Fibroblast of lung (primary cell): ENCODE data around the gene PFDN2. TPM values are rescaled to one million over a fixed set of nuclear protein-coding genes. Genes with fewer than 3 reads are reported as not detected.
A peak's percentile ranks its signal among the peaks of the same experiment; 100 is the strongest.

ENCODE experiments used
- DNase-seq, 2 donors: peaks; one replicate each; pipeline versions ENCODE4 v3.0.0 to v3.0.0-alpha.2; 2010; ENCODE audit warnings: low read depth in 2 of 2
- H2AFZ ChIP-seq: 2 replicates; pipeline ENCODE4 v1.5.1; 2012; ENCODE audit warnings: low read length, control low read depth, inconsistent platforms
- H3K27ac ChIP-seq: 2 replicates; pipeline ENCODE4 v1.5.1; 2011; ENCODE audit warnings: low read length, control low read depth; ENCODE audit not compliant: insufficient read depth
- H3K27me3 ChIP-seq: 2 replicates; pipeline ENCODE4 v1.5.1; 2011; ENCODE audit warnings: mild to moderate bottlenecking, low read length; ENCODE audit not compliant: control insufficient read depth, insufficient read depth
- H3K36me3 ChIP-seq: 2 replicates; pipeline ENCODE4 v1.5.1; 2011; ENCODE audit warnings: low read length; ENCODE audit not compliant: control insufficient read depth, insufficient read depth
- H3K4me1 ChIP-seq: 2 replicates; pipeline ENCODE4 v1.5.1; 2011; ENCODE audit warnings: low read length; ENCODE audit not compliant: control insufficient read depth, insufficient read depth; ENCODE audit errors: extremely low read depth
- H3K4me2 ChIP-seq: 2 replicates; pipeline ENCODE4 v1.5.1; 2011; ENCODE audit warnings: low read length, control low read depth; ENCODE audit not compliant: insufficient read depth; ENCODE audit errors: extremely low read depth
- H3K4me3 ChIP-seq, 4 experiments: fragments of 200-600 bp in 1 of 4; sonication (generic) in 1 of 4; replicated peaks in 1 of 4; 2 replicates each; pipeline ENCODE4 v1.5.1; 2011 to 2016; ENCODE audit warnings: low read length in 4 of 4, low read depth in 3 of 4, mild to moderate bottlenecking in 3 of 4, control low read depth in 2 of 4, inconsistent platforms in 1 of 4, mixed read lengths in 1 of 4; ENCODE audit not compliant: insufficient read depth in 1 of 4; ENCODE audit errors: control extremely low read depth in 1 of 4
- H3K79me2 ChIP-seq: 2 replicates; pipeline ENCODE4 v1.5.1; 2012; ENCODE audit warnings: mild to moderate bottlenecking, low read length, inconsistent platforms; ENCODE audit not compliant: control insufficient read depth, insufficient read depth
- H3K9ac ChIP-seq: 2 replicates; pipeline ENCODE4 v1.5.1; 2011; ENCODE audit warnings: mild to moderate bottlenecking, low read length, control low read depth; ENCODE audit not compliant: insufficient read depth
- H3K9me3 ChIP-seq: 2 replicates; pipeline ENCODE4 v1.5.1; 2012; ENCODE audit warnings: low read depth, low read length; ENCODE audit not compliant: control insufficient read depth, insufficient read depth
- H4K20me1 ChIP-seq: 2 replicates; pipeline ENCODE4 v1.5.1; 2011; ENCODE audit warnings: low read length; ENCODE audit not compliant: control insufficient read depth, insufficient read depth; ENCODE audit errors: extremely low read depth
- CTCF ChIP-seq, 2 donors: IDR thresholded peaks in 1 of 2; conservative IDR thresholded peaks in 1 of 2; 1 replicate in 1 of 2; 2 replicates in 1 of 2; pipeline ENCODE4 v1.5.1; 2011 to 2012; ENCODE audit warnings: low read length in 2 of 2, control low read depth in 1 of 2, inconsistent platforms in 1 of 2, low read depth in 1 of 2, mild to moderate bottlenecking in 1 of 2
- EZH2 ChIP-seq: IDR thresholded peaks from 2 replicates; pipeline ENCODE4 v1.5.1; 2012; ENCODE audit warnings: low read length, control low read depth, mild to moderate bottlenecking; ENCODE audit errors: missing control alignments
- polyA plus RNA-seq, 2 donors: library from polyadenylated mRNA; depleted of rRNA in 1 of 2; stranded (reverse) in 1 of 2; unstranded in 1 of 2; fragments of >200 nt; gene quantifications; 2 replicates each; pipeline ENCODE4 v1.2.1, GENCODE V29; 2011 to 2012; ENCODE audit warnings: missing spikeins in 1 of 2
- total RNA-seq: library from RNA; depleted of rRNA; stranded (reverse); fragments of >200 nt; gene quantifications from 2 replicates; pipeline ENCODE4 v1.2.1, GENCODE V29; 2014

Gene PFDN2
- total and polyA plus RNA-seq, 2 donors (not counting 1 experiment from before 2014, with no cell fraction given), result 39.6 to 145 TPM

DNA sequence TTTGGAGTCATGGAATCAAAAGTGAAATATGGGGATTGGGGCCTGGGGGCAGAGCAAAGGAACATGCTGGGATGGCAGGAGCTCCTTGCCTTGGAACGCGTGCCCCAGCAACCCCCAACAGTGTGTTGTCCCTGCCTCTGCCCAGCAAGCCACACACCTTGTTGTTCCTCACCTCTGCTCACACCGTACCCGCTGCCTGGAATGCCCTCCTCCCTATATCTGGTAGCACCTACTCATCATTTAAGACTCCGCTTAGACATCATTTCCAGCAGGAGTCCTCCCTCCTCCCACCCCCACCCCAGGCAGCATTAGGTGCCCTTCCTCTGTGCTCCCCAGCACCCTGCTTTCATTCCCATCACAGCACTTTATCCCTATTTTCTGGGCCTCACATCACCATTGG is 36.3 kb downstream of the PFDN2 start:
- Histone ChIP-seq H3K4me3 (no peak overlapping the region), H3K4me2 (no peak overlapping the region), H3K9me3 (no peaks in the 10 kb centered on the region), H3K79me2 (no peaks in the 10 kb centered on the region), H3K9ac (no peak overlapping the region), H3K27ac (no peak overlapping the region), H4K20me1 (no peaks in the 10 kb centered on the region), H3K36me3 (no peaks in the 10 kb centered on the region), H3K27me3 (no peaks in the 10 kb centered on the region), H3K4me1 (peaks cover 19% of the 10 kb centered on the region), H2AFZ (no peak overlapping the region)
- TF ChIP-seq CTCF (conservative IDR thresholded peaks at IDR 0.05 in 1 of 2, IDR thresholded peaks at IDR 0.05 in 1 of 2; ENCODE audit: low read depth in 1 of 2, low read length in 2 of 2) (no peak), EZH2 (no peak)
- no peak for DNase-seq

- Histone ChIP-seq H3K27ac (no peak overlapping the region), H3K36me3 (no peaks in the 10 kb centered on the region), H3K9ac (no peak overlapping the region), H4K20me1 (no peaks in the 10 kb centered on the region), H3K4me3 (no peak overlapping the region), H3K79me2 (no peaks in the 10 kb centered on the region), H3K4me1 (peaks cover 19% of the 10 kb centered on the region), H3K4me2 (no peak overlapping the region), H2AFZ (no peak overlapping the region), H3K27me3 (no peaks in the 10 kb centered on the region), H3K9me3 (no peaks in the 10 kb centered on the region)
- TF ChIP-seq EZH2 (no peak), CTCF (conservative IDR thresholded peaks at IDR 0.05 in 1 of 2, IDR thresholded peaks at IDR 0.05 in 1 of 2; ENCODE audit: low read depth in 1 of 2, low read length in 2 of 2) (no peak)
- peak; percentile 15 to 78 for DNase-seq
These were observed 37.1 kb downstream of the PFDN2 start for GRCh38 chr1:161080441-161081405.

GRCh38 chr1:161079436-161080110 is 38.3 kb downstream of the PFDN2 start:
- TF ChIP-seq EZH2 (no peak), CTCF (conservative IDR thresholded peaks at IDR 0.05 in 1 of 2, IDR thresholded peaks at IDR 0.05 in 1 of 2; ENCODE audit: low read depth in 1 of 2, low read length in 2 of 2) (no peak)
- Histone ChIP-seq H3K4me2 (no peak overlapping the region), H3K4me1 (peaks cover 15% of the 10 kb centered on the region), H3K9ac (no peak overlapping the region), H3K9me3 (no peaks in the 10 kb centered on the region), H3K4me3 (no peak overlapping the region), H3K27me3 (no peaks in the 10 kb centered on the region), H3K27ac (no peak overlapping the region), H4K20me1 (no peaks in the 10 kb centered on the region), H2AFZ (no peak overlapping the region), H3K36me3 (no peaks in the 10 kb centered on the region), H3K79me2 (no peaks in the 10 kb centered on the region)
- no peak for DNase-seq
